H1 (cell line): ENCODE data around the gene CDK13. TPM values are rescaled to one million over a fixed set of nuclear protein-coding genes. Genes with fewer than 3 reads are reported as not detected.

Experiments used
- CTCF ChIA-PET: fragments of 300-600 bp; sonication (Branson Sonifier 250); formaldehyde crosslinking; loops from one replicate; lab custom pipeline; 2021; ENCODE audit not compliant: partially characterized antibody; lab: Charles Lee
- POLR2A ChIA-PET: fragments of 300-600 bp; sonication (Branson Sonifier 250); formaldehyde crosslinking; loops from one replicate; lab custom pipeline; 2021; ENCODE audit warnings: inconsistent platforms; ENCODE audit not compliant: partially characterized antibody; lab: Charles Lee
- DNase-seq, 2 experiments: peaks; one replicate each; pipeline versions ENCODE4 v3.0.0 to v3.0.0-alpha.2; 2010 to 2022; ENCODE audit warnings: low spot score in 2 of 2, low read depth in 1 of 2, mixed read lengths in 1 of 2
- FAIRE-seq: peaks from 2 replicates; lab custom pipeline; 2011; peaks lifted over from hg19 to GRCh38; lab: Jason Lieb, UNC
- H2AFZ ChIP-seq: 2 replicates; pipeline ENCODE4 v1.8.1; 2012; ENCODE audit warnings: low read length, inconsistent platforms
- H2AK5ac ChIP-seq: 2 replicates; pipeline ENCODE4 v1.6.1; 2013; ENCODE audit warnings: low read depth, low read length
- H2BK120ac ChIP-seq: replicated peaks from 2 replicates; pipeline ENCODE3; 2013; ENCODE audit warnings: low read depth, low read length, inconsistent platforms
- H2BK12ac ChIP-seq: 2 replicates; pipeline ENCODE4 v1.6.1; 2013; ENCODE audit warnings: low read depth, low read length
- H2BK15ac ChIP-seq: 2 replicates; pipeline ENCODE4 v1.6.1; 2013; ENCODE audit warnings: low read length
- H2BK20ac ChIP-seq: 2 replicates; pipeline ENCODE4 v1.6.1; 2013; ENCODE audit warnings: low read length
- H2BK5ac ChIP-seq: 2 replicates; pipeline ENCODE4 v1.6.1; 2013; ENCODE audit warnings: low read depth, low read length
- H3K14ac ChIP-seq: 2 replicates; pipeline ENCODE4 v1.6.1; 2013; ENCODE audit warnings: inconsistent platforms; ENCODE audit not compliant: insufficient read length
- H3K18ac ChIP-seq: 2 replicates; pipeline ENCODE4 v1.6.1; 2013; ENCODE audit warnings: low read length; ENCODE audit errors: extremely low read depth
- H3K23ac ChIP-seq: 2 replicates; pipeline ENCODE4 v1.6.1; 2013; ENCODE audit warnings: inconsistent platforms; ENCODE audit not compliant: insufficient read length
- H3K23me2 ChIP-seq: 2 replicates; pipeline ENCODE4 v1.6.1; 2013; ENCODE audit warnings: low read depth, low read length
- H3K27ac ChIP-seq: 2 replicates; pipeline ENCODE4 v1.6.1; 2011; ENCODE audit warnings: low read depth, low read length, inconsistent platforms
- H3K27me3 ChIP-seq, 4 experiments: replicated peaks in 1 of 4; 1 replicate in 1 of 4; 2 replicates in 3 of 4; pipeline versions ENCODE4 v1.6.1 to v1.8.1; 2011 to 2013; ENCODE audit warnings: low read length in 3 of 4, mild to moderate bottlenecking in 3 of 4, inconsistent platforms in 2 of 4, mixed read lengths in 2 of 4, moderate library complexity in 1 of 4; ENCODE audit not compliant: control insufficient read depth in 3 of 4, insufficient read depth in 3 of 4; ENCODE audit errors: extremely low read depth in 1 of 4
- H3K36me3 ChIP-seq, 4 experiments: 2 replicates each; pipeline versions ENCODE4 v1.6.1 to v1.8.1; 2011 to 2013; ENCODE audit warnings: mild to moderate bottlenecking in 4 of 4, low read length in 3 of 4, moderate library complexity in 2 of 4, control low read depth in 1 of 4, inconsistent platforms in 1 of 4; ENCODE audit not compliant: insufficient read depth in 4 of 4, control insufficient read depth in 2 of 4
- H3K4ac ChIP-seq: replicated peaks from 2 replicates; pipeline ENCODE3; 2013; ENCODE audit warnings: low read length, low read depth, mixed read lengths, inconsistent platforms; ENCODE audit not compliant: insufficient read length
- H3K4me1 ChIP-seq, 4 experiments: replicated peaks in 1 of 4; 1 replicate in 1 of 4; 2 replicates in 3 of 4; pipeline versions ENCODE4 v1.6.1 to v1.8.1; 2011 to 2013; ENCODE audit warnings: low read length in 3 of 4, inconsistent platforms in 2 of 4, mixed read lengths in 1 of 4; ENCODE audit not compliant: insufficient read depth in 4 of 4, control insufficient read depth in 3 of 4
- H3K4me2 ChIP-seq, 2 experiments: 2 replicates each; pipeline versions ENCODE4 v1.6.1 to v1.8.1; 2011 to 2013; ENCODE audit warnings: low read depth in 2 of 2, low read length in 2 of 2, control low read depth in 1 of 2, inconsistent platforms in 1 of 2, mild to moderate bottlenecking in 1 of 2; ENCODE audit not compliant: insufficient read depth in 1 of 2
- H3K4me3 ChIP-seq, 4 experiments: fragments of 200-600, 300-600 bp in 1 of 4; sonication (generic), shearing (Covaris generic), sonication (Bioruptor Twin) in 1 of 4; 2 replicates each; pipeline versions ENCODE4 v1.5.1 to v1.8.1; 2011 to 2016; ENCODE audit warnings: low read length in 4 of 4, low read depth in 3 of 4, control low read depth in 2 of 4, inconsistent platforms in 2 of 4, mild to moderate bottlenecking in 2 of 4, mixed read lengths in 1 of 4, moderate library complexity in 1 of 4; ENCODE audit not compliant: insufficient read depth in 2 of 4; ENCODE audit errors: extremely low read depth in 1 of 4
- H3K56ac ChIP-seq: replicated peaks from 2 replicates; pipeline ENCODE3; 2013; ENCODE audit warnings: low read depth, mild to moderate bottlenecking, mixed read lengths, low read length, inconsistent platforms; ENCODE audit not compliant: insufficient read length
- H3K79me1 ChIP-seq: 2 replicates; pipeline ENCODE4 v1.6.1; 2013; ENCODE audit warnings: low read depth, low read length, control low read depth
- H3K79me2 ChIP-seq, 2 experiments: 2 replicates each; pipeline versions ENCODE4 v1.6.1 to v1.8.1; 2012 to 2013; ENCODE audit warnings: low read length in 2 of 2, mild to moderate bottlenecking in 2 of 2, inconsistent platforms in 1 of 2; ENCODE audit not compliant: insufficient read depth in 2 of 2, control insufficient read depth in 1 of 2
- H3K9ac ChIP-seq, 4 experiments: replicated peaks in 1 of 4; 1 replicate in 1 of 4; 2 replicates in 3 of 4; pipeline versions ENCODE4 v1.6.1 to v1.8.1; 2011 to 2013; ENCODE audit warnings: low read depth in 3 of 4, low read length in 3 of 4, control low read depth in 2 of 4, mild to moderate bottlenecking in 2 of 4, moderate library complexity in 2 of 4, inconsistent platforms in 1 of 4; ENCODE audit errors: extremely low read depth in 1 of 4
- H3K9me3 ChIP-seq, 2 experiments: 2 replicates each; pipeline versions ENCODE4 v1.6.1 to v1.8.1; 2012 to 2013; ENCODE audit warnings: mild to moderate bottlenecking in 2 of 2, moderate library complexity in 2 of 2, control low read depth in 1 of 2, inconsistent platforms in 1 of 2, low read depth in 1 of 2, low read length in 1 of 2, mixed read lengths in 1 of 2; ENCODE audit not compliant: insufficient read depth in 2 of 2
- H4K20me1 ChIP-seq, 2 experiments: replicated peaks in 1 of 2; 2 replicates each; pipeline versions ENCODE3 to v1.8.1; 2011 to 2013; ENCODE audit warnings: inconsistent platforms in 2 of 2, low read length in 2 of 2, mild to moderate bottlenecking in 1 of 2; ENCODE audit not compliant: insufficient read depth in 2 of 2, control insufficient read depth in 1 of 2
- H4K5ac ChIP-seq: 2 replicates; pipeline ENCODE4 v1.6.1; 2013; ENCODE audit warnings: low read length, low read depth, mixed read lengths, inconsistent platforms; ENCODE audit not compliant: insufficient read length
- H4K8ac ChIP-seq: 2 replicates; pipeline ENCODE4 v1.8.0; 2013; ENCODE audit warnings: mild to moderate bottlenecking, moderate library complexity, low read length, inconsistent platforms; ENCODE audit not compliant: insufficient read depth; ENCODE audit errors: extremely low read depth
- H4K91ac ChIP-seq: replicated peaks from 2 replicates; pipeline ENCODE3; 2013; ENCODE audit warnings: low read length, mixed read lengths, inconsistent platforms; ENCODE audit not compliant: insufficient read length
- ASH2L ChIP-seq: fragments of 200-600, 300-600 bp; sonication (generic); IDR thresholded peaks from one replicate; pipeline ENCODE4 v1.7.1; 2017; ENCODE audit warnings: low read length
- CTBP2 ChIP-seq: IDR thresholded peaks from 2 replicates; pipeline ENCODE4 v1.7.0; 2011; ENCODE audit warnings: borderline replicate concordance, mild to moderate bottlenecking, moderate library complexity, mixed read lengths, low read length; ENCODE audit not compliant: insufficient read depth, insufficient read length
- GTF2F1 ChIP-seq: IDR thresholded peaks from 2 replicates; pipeline ENCODE4 v1.6.1; 2012; ENCODE audit warnings: low read depth, low read length, improper control_type of control experiment, borderline replicate concordance
- JUN ChIP-seq: IDR thresholded peaks from 2 replicates; pipeline ENCODE4 v1.6.1; 2011; ENCODE audit warnings: low read depth, mild to moderate bottlenecking, improper control_type of control experiment, low read length
- JUND ChIP-seq: IDR thresholded peaks from 2 replicates; pipeline ENCODE4 v1.6.1; 2011; ENCODE audit warnings: mild to moderate bottlenecking, improper control_type of control experiment, low read length
- MAFK ChIP-seq: IDR thresholded peaks from 2 replicates; pipeline ENCODE4 v1.6.1; 2012; ENCODE audit warnings: low read depth, mild to moderate bottlenecking, improper control_type of control experiment, low read length
- NANOG ChIP-seq: IDR thresholded peaks from 2 replicates; pipeline ENCODE4 v1.6.1; 2011; ENCODE audit warnings: low read length, low read depth, mild to moderate bottlenecking, inconsistent platforms; ENCODE audit not compliant: insufficient read depth, poor library complexity, severe bottlenecking
- NRF1 ChIP-seq: IDR thresholded peaks from 2 replicates; pipeline ENCODE4 v1.6.1; 2011; ENCODE audit warnings: mild to moderate bottlenecking, low read depth, low read length, improper control_type of control experiment
- PHF8 ChIP-seq: fragments of 200-600 bp; sonication (generic); conservative IDR thresholded peaks from 2 replicates; pipeline ENCODE4 v1.7.1; 2012; ENCODE audit warnings: low read depth, mild to moderate bottlenecking, inconsistent platforms, low read length, moderate library complexity
- POU5F1 ChIP-seq: IDR thresholded peaks from 2 replicates; pipeline ENCODE4 v1.6.1; 2011; ENCODE audit warnings: low read depth, mild to moderate bottlenecking, low read length, moderate library complexity
- USF2 ChIP-seq: IDR thresholded peaks from 2 replicates; pipeline ENCODE4 v1.6.1; 2011; ENCODE audit warnings: low read length, improper control_type of control experiment
- ZNF274 ChIP-seq: IDR thresholded peaks from 2 replicates; pipeline ENCODE4 v1.7.0; 2012; ENCODE audit warnings: low read length, borderline replicate concordance; ENCODE audit errors: extremely low read depth
- WGBS, 2 experiments: shearing (Covaris generic) in 1 of 2; methylation state at CpG; one replicate each; pipeline versions ENCODE4 v1.1.6 to v1.1.7; 2013 to 2015; ENCODE audit warnings: low lambda C conversion rate in 2 of 2, mixed read lengths in 2 of 2, inconsistent platforms in 1 of 2, low coverage in 1 of 2, missing lambda C conversion rate in 1 of 2; ENCODE audit not compliant: insufficient replicate concordance in 2 of 2, insufficient coverage in 1 of 2, insufficient read length in 1 of 2; ENCODE audit errors: extremely low coverage in 1 of 2, missing lambda C conversion rate in 1 of 2; 5-methylcytosine and 5-hydroxymethylcytosine counted together
- polyA plus RNA-seq, 7 experiments: library from polyadenylated mRNA; depleted of rRNA in 3 of 7; stranded (reverse) in 5 of 7; unstranded in 2 of 7; fragments of >200 nt in 5 of 7; fragments of 200-250 nt in 2 of 7; gene quantifications; 1 replicate in 5 of 7; 2 replicates in 1 of 7; 4 replicates in 1 of 7; pipeline versions ENCODE4 v1.2.1 to v1.2.3, GENCODE V29; 2011 to 2013; ENCODE audit warnings: missing spikeins in 2 of 7, mixed read lengths in 2 of 7
- total RNA-seq: library from RNA; stranded (reverse); fragmentation: NEBNext Ultra II Directional; extraction: Animal tissue kit (Norgen Biotek cat#: 25700); gene quantifications from 2 replicates; pipeline ENCODE4 v1.2.1, GENCODE V29; 2021
- TF ChIP-seq, protein P1 (sequence below): IDR thresholded peaks from 2 replicates; pipeline ENCODE4 v1.6.1; 2012; ENCODE audit warnings: inconsistent platforms

CDK13 gene
- total and polyA plus RNA-seq, 2 of the 8 experiments (the other 6 are each of a cell fraction or from before 2014, with no cell fraction given) = 22.6 to 49.5 TPM

GRCh38 chr7:40047661-40048060, 97.6 kb downstream of the CDK13 start:
- H3K18ac ChIP-seq = no peak overlapping the region
- H2BK120ac ChIP-seq = no peak overlapping the region
- no peak overlapping the region for H3K4me3 ChIP-seq
- H2BK20ac ChIP-seq = no peak overlapping the region
- H3K4me1 ChIP-seq = no peaks in the 10 kb centered on the region
- no peak overlapping the region for H4K8ac ChIP-seq
- no peak overlapping the region for H2AK5ac ChIP-seq
- H3K36me3 ChIP-seq = peaks cover 0 to 9% (median 0%) of the 10 kb centered on the region in 4 experiments; a peak in 1 of 8 replicates
- no peak overlapping the region for H2BK15ac ChIP-seq
- H4K91ac ChIP-seq = no peak overlapping the region
- no peak overlapping the region for H2BK5ac ChIP-seq
- DNase-seq = no peak
- H3K14ac ChIP-seq = no peak overlapping the region
- peaks cover 0 to 2% of the 10 kb centered on the region in 2 experiments for H4K20me1 ChIP-seq
- no peak for FAIRE-seq
- H3K27me3 ChIP-seq = no peaks in the 10 kb centered on the region
- no peak overlapping the region for H2BK12ac ChIP-seq
- H3K23ac ChIP-seq = no peak overlapping the region
- H3K27ac ChIP-seq = no peak overlapping the region
- POLR2A ChIA-PET = no interaction called here
- no peaks in the 10 kb centered on the region for H3K79me2 ChIP-seq
- H3K9ac ChIP-seq = no peak overlapping the region
- H3K4me2 ChIP-seq = no peak overlapping the region
- no peak overlapping the region for H3K4ac ChIP-seq
- H4K5ac ChIP-seq = no peak overlapping the region
- 93% methylated on average over 1 of the region's 1 CpG; no CpG with 5 or more reads in 1 of the 2 experiments for WGBS, 2 experiments
- H3K56ac ChIP-seq = no peak overlapping the region
- no peaks in the 10 kb centered on the region for H3K23me2 ChIP-seq
- CTCF ChIA-PET = interaction anchor here (1.2 kb wide), 1 partner anchor 38 kb away, joined by 3 read pairs; no protein-coding TSS in a partner anchor
- H3K9me3 ChIP-seq = no peaks in the 10 kb centered on the region
- no peak overlapping the region for H2AFZ ChIP-seq
- H3K79me1 ChIP-seq = no peaks in the 10 kb centered on the region
- TF ChIP-seq MAFK (no peak), JUND (no peak), JUN (no peak), POU5F1 (no peak), PHF8 (no peak), ZNF274 (no peak), USF2 (no peak), ASH2L (no peak), GTF2F1 (no peak), NRF1 (no peak), CTBP2 (no peak), NANOG (no peak)
- TF ChIP-seq, protein P1, sequence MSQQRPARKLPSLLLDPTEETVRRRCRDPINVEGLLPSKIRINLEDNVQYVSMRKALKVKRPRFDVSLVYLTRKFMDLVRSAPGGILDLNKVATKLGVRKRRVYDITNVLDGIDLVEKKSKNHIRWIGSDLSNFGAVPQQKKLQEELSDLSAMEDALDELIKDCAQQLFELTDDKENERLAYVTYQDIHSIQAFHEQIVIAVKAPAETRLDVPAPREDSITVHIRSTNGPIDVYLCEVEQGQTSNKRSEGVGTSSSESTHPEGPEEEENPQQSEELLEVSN = no peak
